ENCODE measurements around the gene FGG. TPM values are rescaled to one million over a fixed set of nuclear protein-coding genes. Genes with fewer than 3 reads are reported as not detected.

The FGG gene
- total RNA-seq, 1 donor from 2014 or later, result 9.8 TPM

DNA sequence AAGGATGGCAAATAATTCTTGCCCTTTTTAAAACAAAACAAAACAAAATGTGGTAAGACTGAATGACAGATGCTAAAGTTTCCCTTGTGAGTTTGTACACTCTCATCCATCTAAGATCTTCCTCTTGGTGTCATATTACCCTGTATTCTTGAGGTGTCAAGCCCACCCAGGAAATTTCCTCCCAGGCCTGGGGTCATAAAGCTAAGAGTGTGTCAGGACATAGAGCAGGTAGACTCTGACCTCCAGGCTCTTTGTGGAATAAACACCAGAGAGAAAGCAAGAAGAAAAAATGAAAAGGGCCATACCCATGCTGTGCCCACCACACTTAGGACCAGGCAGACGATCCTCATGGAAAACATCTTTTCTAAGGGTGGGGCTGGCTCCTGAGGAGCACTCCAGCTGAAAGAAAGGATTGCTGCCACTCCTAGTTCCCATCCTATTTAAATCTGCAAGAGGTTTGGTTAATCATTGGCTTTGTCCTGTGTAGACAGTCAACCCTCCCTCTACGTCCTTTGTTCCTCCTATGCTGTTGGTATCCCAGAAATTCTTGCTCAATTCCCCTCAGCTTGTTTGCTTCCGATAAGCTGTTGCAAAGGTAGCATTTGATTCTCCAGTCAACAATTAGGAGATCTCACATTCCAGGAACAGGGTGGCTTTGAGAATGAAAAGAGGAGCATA lies 22.0 kb downstream of the FGG start, which contains the start of gene FGA:
Gene FGA (minus strand): TSS at position 414 of the 678 bp plus-strand sequence. CDS start 55 bp downstream, at position 359.
- DNase-seq (ENCODE audit: extremely low spot score, unreplicated experiment), result no peak
- H3K27me3 Mint-ChIP-seq, result peaks cover 7% of the 10 kb centered on the region
- H3K36me3 Mint-ChIP-seq, result no peaks in the 10 kb centered on the region
- H3K4me1 Mint-ChIP-seq (ENCODE audit: unreplicated experiment), result peaks cover 4% of the 10 kb centered on the region
- TF ChIP-seq, protein P1, sequence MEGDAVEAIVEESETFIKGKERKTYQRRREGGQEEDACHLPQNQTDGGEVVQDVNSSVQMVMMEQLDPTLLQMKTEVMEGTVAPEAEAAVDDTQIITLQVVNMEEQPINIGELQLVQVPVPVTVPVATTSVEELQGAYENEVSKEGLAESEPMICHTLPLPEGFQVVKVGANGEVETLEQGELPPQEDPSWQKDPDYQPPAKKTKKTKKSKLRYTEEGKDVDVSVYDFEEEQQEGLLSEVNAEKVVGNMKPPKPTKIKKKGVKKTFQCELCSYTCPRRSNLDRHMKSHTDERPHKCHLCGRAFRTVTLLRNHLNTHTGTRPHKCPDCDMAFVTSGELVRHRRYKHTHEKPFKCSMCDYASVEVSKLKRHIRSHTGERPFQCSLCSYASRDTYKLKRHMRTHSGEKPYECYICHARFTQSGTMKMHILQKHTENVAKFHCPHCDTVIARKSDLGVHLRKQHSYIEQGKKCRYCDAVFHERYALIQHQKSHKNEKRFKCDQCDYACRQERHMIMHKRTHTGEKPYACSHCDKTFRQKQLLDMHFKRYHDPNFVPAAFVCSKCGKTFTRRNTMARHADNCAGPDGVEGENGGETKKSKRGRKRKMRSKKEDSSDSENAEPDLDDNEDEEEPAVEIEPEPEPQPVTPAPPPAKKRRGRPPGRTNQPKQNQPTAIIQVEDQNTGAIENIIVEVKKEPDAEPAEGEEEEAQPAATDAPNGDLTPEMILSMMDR (conservative IDR thresholded peaks at IDR 0.05), result no peak
- H3K4me3 Mint-ChIP-seq, result peak within 1 kb of the TSS; percentile 35
- no peaks in the 10 kb centered on the region for H3K9me3 Mint-ChIP-seq
- H3K27ac Mint-ChIP-seq, result no peak within 1 kb of the TSS

DNA sequence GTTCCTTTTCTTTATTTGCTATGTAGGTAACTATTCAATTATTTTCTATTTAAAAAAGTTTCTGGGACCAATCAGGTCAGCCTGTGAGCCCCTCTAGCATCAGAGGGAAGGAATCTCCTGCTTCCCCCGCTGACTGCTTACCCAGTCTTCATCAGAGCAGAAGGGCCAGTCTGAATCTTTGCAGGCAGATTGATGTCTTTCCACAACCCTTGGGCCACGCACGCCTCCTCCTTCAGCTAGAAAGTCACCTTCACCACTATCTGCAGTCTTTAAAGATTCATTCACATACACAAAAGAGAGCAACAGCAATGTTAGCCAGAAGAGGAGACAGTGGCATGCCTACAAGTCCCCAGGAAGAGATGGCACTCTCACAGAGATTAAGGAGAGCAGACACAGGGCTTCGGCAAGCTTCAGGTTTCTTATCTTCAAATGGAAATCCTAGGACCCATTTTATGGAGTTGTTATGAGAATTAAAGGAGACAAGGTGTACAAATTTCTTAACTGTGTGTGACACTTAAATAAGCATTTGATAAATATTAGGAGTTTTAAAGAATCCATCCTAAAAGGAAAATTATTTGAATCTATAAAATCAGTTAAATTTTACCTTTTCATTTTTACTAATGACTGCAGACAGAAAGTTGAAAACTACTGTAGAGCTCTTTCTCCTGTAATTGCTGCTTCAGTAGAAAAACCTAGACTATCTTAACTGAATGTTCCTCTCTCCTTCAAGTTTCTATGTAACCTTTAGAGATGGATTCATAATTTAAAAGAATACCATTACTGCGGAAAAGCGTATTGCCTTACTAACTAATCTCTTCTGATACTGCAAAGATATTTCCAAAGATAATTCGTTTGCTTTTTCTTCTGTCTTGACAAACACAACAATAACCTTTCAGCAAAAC lies 22.9 kb downstream of the FGG start:
- DNase-seq (ENCODE audit: extremely low spot score, unreplicated experiment), result no peak
- Mint-ChIP-seq H3K27ac (no peak overlapping the region), H3K9me3 (no peaks in the 10 kb centered on the region), H3K27me3 (peaks cover 7% of the 10 kb centered on the region), H3K4me3 (peak overlapping the region; percentile 35), H3K36me3 (no peaks in the 10 kb centered on the region), H3K4me1 (ENCODE audit: unreplicated experiment) (peaks cover 4% of the 10 kb centered on the region)
- TF ChIP-seq, protein P1 (conservative IDR thresholded peaks at IDR 0.05), result no peak

DNA sequence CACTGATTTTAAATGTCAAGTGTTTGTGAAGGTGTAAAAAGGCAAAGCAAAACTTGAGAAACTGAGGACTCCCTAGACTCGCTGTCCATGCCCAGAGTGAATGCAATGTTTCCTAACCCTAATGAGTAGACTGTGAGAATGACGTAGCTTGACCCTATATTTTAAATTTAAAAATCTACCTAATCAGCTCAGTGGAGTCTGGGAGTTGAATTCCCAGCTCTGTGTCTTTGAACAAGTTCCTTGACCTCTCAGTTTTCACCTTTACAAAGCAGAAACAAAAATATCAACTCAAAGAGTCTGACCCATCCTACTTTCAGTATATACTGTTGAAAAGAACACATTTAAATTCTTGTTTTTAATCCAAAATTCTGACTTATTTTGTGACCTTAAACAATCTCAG lies 24.3 kb downstream of the FGG start:
- DNase-seq (ENCODE audit: extremely low spot score, unreplicated experiment), result no peak
- no peak overlapping the region for H3K4me3 Mint-ChIP-seq
- TF ChIP-seq, protein P1 (conservative IDR thresholded peaks at IDR 0.05), result no peak
- H3K4me1 Mint-ChIP-seq (ENCODE audit: unreplicated experiment), result peaks cover 4% of the 10 kb centered on the region
- no peaks in the 10 kb centered on the region for H3K9me3 Mint-ChIP-seq
- H3K36me3 Mint-ChIP-seq, result no peaks in the 10 kb centered on the region
- H3K27me3 Mint-ChIP-seq, result peaks cover 7% of the 10 kb centered on the region
- H3K27ac Mint-ChIP-seq, result no peak overlapping the region

DNA sequence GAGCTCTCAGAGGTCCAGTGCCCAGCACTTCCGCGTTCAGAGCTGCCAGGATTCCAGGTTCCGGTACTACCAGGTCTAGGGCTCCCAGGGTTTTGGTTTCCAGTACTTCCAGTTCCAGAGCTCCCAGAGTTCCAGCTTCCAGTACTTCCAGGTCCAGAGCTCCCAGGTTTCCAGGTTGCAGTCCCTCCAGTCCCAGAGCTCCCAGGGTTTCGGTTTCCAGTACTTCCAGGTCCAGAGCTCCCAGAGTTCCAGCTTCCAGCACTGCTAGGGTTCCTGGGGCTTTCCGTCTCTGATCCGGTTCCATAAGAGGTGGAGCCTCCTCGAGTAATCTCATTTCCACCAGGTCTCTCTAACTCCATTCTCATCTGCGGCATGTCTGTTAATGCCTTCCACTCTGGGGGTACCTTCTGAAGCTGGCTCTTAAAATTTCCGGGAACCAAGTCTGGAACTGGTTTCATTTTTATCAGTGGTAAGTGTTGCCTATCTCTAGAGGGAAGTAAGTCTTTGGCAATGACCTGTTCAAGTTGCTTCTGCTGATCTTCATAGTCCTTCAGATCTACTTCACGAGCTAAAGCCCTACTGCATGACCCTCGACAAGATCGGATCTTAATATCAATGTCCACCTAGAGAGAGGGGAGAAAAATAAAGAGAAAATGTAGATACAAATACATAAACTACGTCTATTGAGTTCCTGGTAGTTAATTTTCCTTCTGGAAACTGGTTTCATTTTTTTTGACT lies 26.0 kb downstream of the FGG start:
- Mint-ChIP-seq H3K27me3 (peaks cover 9% of the 10 kb centered on the region), H3K9me3 (no peaks in the 10 kb centered on the region), H3K36me3 (no peaks in the 10 kb centered on the region), H3K4me1 (ENCODE audit: unreplicated experiment) (peaks cover 4% of the 10 kb centered on the region), H3K4me3 (no peak overlapping the region), H3K27ac (no peak overlapping the region)
- TF ChIP-seq, protein P1 (conservative IDR thresholded peaks at IDR 0.05), result no peak
- no peak for DNase-seq (ENCODE audit: extremely low spot score, unreplicated experiment)

DNA sequence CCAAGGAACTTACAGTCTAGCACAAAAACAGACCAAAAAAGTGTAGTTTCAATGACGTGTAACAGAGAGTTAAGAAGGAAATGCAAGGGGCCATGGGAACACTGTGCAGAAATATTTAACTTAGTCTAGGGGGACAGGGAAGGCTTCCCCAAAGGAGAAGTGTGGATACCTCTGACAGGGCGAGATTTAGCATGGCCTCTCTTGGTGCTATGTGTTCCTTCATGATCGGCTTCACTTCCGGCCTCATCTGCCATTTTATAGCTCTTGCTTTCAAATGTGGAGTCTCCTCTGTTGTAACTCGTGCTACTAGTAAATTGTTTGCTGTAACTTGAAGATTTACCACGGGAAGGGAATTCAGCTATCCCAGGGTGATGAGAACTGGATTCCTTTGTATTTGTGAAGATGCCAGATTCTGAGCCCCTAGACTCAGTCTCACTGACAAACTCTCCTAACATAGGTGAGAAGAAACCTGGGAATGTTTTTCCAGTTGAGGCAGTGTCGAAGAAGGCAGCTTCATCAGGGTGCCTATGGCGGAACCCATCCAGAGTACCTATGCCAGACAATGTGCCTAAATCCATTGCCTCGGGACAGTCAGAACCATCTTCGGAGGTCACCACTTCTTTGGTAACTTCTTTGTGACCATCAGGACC lies 27.0 kb downstream of the FGG start:
- H3K4me3 Mint-ChIP-seq, result no peak overlapping the region
- TF ChIP-seq, protein P1 (conservative IDR thresholded peaks at IDR 0.05), result no peak
- no peak overlapping the region for H3K27ac Mint-ChIP-seq
- no peak for DNase-seq (ENCODE audit: extremely low spot score, unreplicated experiment)
- H3K36me3 Mint-ChIP-seq, result no peaks in the 10 kb centered on the region
- H3K4me1 Mint-ChIP-seq (ENCODE audit: unreplicated experiment), result peaks cover 4% of the 10 kb centered on the region
- peaks cover 9% of the 10 kb centered on the region for H3K27me3 Mint-ChIP-seq
- H3K9me3 Mint-ChIP-seq, result no peaks in the 10 kb centered on the region

Measured in type B pancreatic cell (in vitro differentiated cells).